HUES64 (cell line): Measurements from ENCODE around the gene PRMT2.
"Not testable (repeated sequence)": the region's sequence is repeated elsewhere in the genome, so short reads cannot be mapped to it uniquely, and the experiment has no call there.

Source experiments
- H3K27ac ChIP-seq: 2 replicates; pipeline ENCODE4 v1.7.0; 2013; ENCODE audit warnings: low read depth, low read length, inconsistent platforms
- H3K27me3 ChIP-seq: 2 replicates; pipeline ENCODE4 v1.6.1; 2013; ENCODE audit warnings: mild to moderate bottlenecking, low read length; ENCODE audit not compliant: insufficient read depth
- H3K36me3 ChIP-seq: 2 replicates; pipeline ENCODE4 v1.6.1; 2013; ENCODE audit warnings: mild to moderate bottlenecking, low read length; ENCODE audit not compliant: insufficient read depth
- H3K4me1 ChIP-seq: 2 replicates; pipeline ENCODE4 v1.6.1; 2013; ENCODE audit warnings: mild to moderate bottlenecking, low read length, moderate library complexity; ENCODE audit not compliant: insufficient read depth
- H3K4me3 ChIP-seq: 2 replicates; pipeline ENCODE4 v1.5.1; 2013; ENCODE audit warnings: mild to moderate bottlenecking, low read length, moderate library complexity
- H3K9ac ChIP-seq: 2 replicates; pipeline ENCODE4 v1.6.1; 2013; ENCODE audit warnings: mild to moderate bottlenecking, low read depth, low read length
- H3K9me3 ChIP-seq: 2 replicates; pipeline ENCODE4 v1.6.1; 2013; ENCODE audit warnings: low read depth, low read length; ENCODE audit not compliant: insufficient read depth
- WGBS: fragments of 150-250, 120-280 bp; methylation state at CpG from one replicate; pipeline ENCODE4 v1.1.7; 2013; ENCODE audit warnings: missing lambda C conversion rate; 5-methylcytosine and 5-hydroxymethylcytosine counted together

The PRMT2 gene

DNA sequence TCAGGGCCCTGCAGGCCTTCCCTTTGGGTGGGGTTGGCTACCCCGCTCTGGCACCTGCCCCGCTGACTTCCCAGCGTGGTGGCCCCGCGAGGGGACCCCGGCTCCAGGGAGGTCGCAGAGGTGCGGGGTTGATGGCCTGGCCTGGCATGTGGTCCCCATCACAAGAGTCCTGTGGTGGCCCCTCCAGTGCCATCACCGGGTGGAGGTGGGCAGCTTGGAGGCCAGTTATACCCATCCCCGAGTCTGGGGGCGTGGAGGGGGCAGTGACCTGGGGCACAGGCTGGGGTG, 26.8 kb downstream of the PRMT2 start:
- H3K9me3 ChIP-seq: no peaks in the 10 kb centered on the region
- H3K4me3 ChIP-seq: no peak overlapping the region
- WGBS: 96% methylated on average over 11 of the region's 11 CpGs
- H3K9ac ChIP-seq: no peak overlapping the region
- H3K36me3 ChIP-seq: peaks cover 18% of the 10 kb centered on the region
- H3K4me1 ChIP-seq: 0 out of 2 replicates have a peak, but pooled peaks cover 3% of the 10 kb centered on the region
- H3K27me3 ChIP-seq: peaks cover 10% of the 10 kb centered on the region
- H3K27ac ChIP-seq: no peak overlapping the region

DNA sequence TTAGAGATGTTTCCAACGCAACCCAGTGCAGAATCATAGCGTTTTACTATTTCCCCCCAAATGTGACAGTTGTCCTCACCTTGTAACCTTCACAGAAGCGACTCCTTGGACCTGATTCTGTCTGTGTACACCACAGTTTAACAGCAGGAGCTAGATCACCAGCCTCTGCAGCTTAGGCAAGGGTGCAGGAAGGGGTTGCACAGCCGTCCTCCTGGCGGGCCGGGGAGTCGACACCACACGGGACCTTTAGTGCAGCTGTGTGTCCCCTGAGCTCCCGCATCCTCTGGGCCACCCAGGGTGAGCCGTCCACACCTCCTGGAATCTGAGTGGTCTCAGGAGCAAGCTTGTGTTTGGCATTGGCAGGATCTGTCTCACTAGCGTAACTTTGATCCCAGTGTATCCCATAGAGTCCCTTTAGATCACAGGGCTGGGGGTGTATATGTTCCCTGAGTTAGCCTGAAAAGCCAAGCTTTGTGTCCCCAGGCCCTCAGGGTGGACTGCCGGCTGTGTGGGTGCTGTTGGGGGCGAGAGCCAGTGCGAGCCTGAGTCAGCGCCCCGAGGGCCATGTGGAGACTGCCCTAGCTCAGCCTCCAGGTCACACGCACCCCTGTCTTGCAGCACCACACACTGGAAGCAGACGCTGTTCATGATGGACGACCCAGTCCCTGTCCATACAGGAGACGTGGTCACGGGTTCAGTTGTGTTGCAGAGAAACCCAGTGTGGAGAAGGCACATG, 27.5 kb downstream of the PRMT2 start:
- H3K36me3 ChIP-seq: peaks cover 18% of the 10 kb centered on the region
- H3K4me3 ChIP-seq: no peak overlapping the region
- H3K9me3 ChIP-seq: no peaks in the 10 kb centered on the region
- H3K9ac ChIP-seq: no peak overlapping the region
- H3K27me3 ChIP-seq: peaks cover 16% of the 10 kb centered on the region
- 94% methylated on average over 21 of the region's 21 CpGs for WGBS
- H3K4me1 ChIP-seq: 0 out of 2 replicates have a peak, but pooled peaks cover 3% of the 10 kb centered on the region
- H3K27ac ChIP-seq: no peak overlapping the region

DNA sequence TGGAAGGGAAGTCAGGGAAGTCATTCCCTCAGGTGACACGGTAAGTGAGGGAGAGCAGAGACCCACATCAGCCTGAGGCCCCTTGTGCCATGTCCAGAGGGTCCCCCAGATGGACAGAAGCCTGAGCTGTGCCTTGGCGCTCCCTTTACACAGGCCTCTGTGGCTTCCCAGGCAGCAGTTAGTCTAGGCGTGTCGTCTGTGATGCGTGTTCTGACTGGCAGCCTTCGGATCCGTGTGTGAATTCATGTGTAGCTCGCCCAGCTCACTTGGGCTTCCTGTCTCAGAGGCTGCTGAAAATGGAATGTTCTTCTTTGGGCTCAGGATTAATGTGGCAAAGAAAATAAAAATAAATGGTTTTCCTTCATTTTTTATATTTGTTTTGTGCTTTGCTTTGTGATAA, 28.3 kb downstream of the PRMT2 start:
- peaks cover 17% of the 10 kb centered on the region for H3K36me3 ChIP-seq
- H3K9ac ChIP-seq: no peak overlapping the region
- no peak overlapping the region for H3K27ac ChIP-seq
- H3K4me1 ChIP-seq: 0 out of 2 replicates have a peak, but pooled peaks cover 6% of the 10 kb centered on the region
- 95% methylated on average over 8 of the region's 8 CpGs for WGBS
- H3K4me3 ChIP-seq: no peak overlapping the region
- no peaks in the 10 kb centered on the region for H3K9me3 ChIP-seq
- H3K27me3 ChIP-seq: peaks cover 23% of the 10 kb centered on the region

DNA sequence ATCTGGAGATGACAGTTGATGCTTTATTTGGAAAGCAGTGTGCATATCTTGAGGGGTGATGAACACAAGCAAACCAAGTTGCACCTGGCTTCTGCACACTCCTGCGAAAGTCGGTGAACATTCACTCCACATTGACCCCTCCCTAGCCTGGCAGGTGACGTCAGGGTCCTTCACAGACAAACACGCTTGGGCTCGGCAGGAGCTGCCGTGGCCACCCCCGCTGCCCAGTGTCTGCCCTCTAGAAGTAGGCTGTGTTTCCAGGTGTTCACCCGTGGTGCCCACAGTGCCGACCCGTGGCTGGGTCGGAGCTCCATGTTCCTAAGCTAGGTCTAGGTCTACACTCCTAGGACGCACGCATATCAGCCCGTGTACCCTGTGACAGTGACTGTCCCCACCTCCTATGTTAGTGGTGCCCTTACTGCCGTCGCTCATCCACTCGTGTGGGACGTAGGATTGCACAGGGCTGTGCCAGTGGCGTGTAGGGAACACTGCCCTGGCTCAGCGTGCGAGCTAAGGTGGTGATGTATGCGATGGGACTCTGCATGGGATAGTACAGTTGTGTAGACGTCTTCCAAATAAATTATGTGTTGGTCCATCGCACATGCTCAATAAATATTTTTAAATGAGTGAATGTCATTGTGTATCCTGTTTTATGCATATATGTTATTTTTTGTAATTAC, 29.0 kb downstream of the PRMT2 start:
- peaks cover 23% of the 10 kb centered on the region for H3K27me3 ChIP-seq
- 0 out of 2 replicates have a peak, but pooled peaks cover 6% of the 10 kb centered on the region for H3K4me1 ChIP-seq
- H3K9ac ChIP-seq: no peak overlapping the region
- no peaks in the 10 kb centered on the region for H3K9me3 ChIP-seq
- peaks cover 11% of the 10 kb centered on the region for H3K36me3 ChIP-seq
- no peak overlapping the region for H3K27ac ChIP-seq
- no peak overlapping the region for H3K4me3 ChIP-seq
- 94% methylated on average over 24 of the region's 24 CpGs for WGBS

DNA sequence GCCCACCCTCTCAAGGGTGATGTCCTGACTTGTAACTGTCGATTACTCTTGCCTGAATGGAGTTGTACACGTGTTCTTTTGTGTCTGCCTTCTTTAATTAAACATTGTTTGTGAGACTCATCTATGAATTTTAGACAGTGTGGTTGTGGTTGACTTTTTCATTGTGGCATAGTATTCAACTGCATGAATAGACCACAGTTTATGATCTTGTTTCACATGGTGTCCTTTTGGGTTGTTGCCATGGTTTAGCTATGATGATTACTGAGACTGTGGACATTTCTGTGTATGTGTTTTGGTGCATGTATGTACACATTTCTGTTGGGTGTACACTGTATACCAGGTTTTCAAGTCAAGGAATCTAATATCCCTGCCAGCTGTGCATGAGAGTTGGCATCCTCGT, 30.1 kb downstream of the PRMT2 start:
- Histone ChIP-seq H3K9ac (no peak overlapping the region), H3K27ac (no peak overlapping the region), H3K27me3 (peaks cover 23% of the 10 kb centered on the region), H3K4me1 (0 out of 2 replicates have a peak, but pooled peaks cover 6% of the 10 kb centered on the region), H3K9me3 (no peaks in the 10 kb centered on the region), H3K36me3 (peaks cover 11% of the 10 kb centered on the region), H3K4me3 (no peak overlapping the region)
- 95% methylated on average over 3 of the region's 3 CpGs for WGBS

DNA sequence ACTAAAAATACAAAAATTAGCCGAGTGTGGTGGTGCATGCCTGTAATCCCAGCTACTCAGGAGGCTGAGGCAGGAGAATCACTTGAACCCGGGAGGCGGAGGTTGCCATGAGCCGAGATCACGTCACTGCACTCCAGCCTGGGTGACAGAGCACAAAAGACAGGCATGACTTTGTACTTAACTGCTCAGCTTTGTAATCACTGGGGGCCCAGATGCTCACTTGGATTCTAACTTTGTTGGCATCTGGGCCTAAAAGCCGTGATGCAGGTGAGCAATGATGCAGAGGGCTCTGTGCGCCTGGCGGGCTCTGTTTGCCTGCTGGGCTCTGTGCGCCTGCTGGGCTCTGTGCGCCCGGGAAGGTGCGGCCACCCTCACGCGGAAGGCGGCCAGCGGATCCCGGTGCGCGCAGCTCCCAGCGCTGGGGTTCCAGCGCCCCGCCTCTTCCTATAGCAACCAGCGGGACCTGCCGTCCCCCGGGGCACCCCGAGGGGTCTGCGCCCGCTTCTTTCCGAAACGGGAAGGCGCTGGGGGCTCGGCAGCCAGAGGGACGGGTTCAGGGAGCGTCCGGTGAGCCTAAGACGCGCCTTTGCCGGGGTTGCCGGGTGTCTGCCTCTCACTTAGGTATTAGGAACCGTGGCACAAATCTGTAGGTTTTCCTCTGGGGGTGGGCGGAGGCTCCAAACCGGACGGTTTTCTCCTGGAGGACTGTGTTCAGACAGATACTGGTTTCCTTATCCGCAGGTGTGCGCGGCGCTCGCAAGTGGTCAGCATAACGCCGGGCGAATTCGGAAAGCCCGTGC, 31.7 kb downstream of the PRMT2 start:
- 10% methylated on average over 53 of the region's 53 CpGs for WGBS
- H3K9ac ChIP-seq: peak overlapping the region; percentile 60
- no peak overlapping the region for H3K27ac ChIP-seq
- 0 out of 2 replicates have a peak, but pooled peaks cover 4% of the 10 kb centered on the region for H3K4me1 ChIP-seq
- H3K9me3 ChIP-seq: no peaks in the 10 kb centered on the region
- peaks cover 11% of the 10 kb centered on the region for H3K36me3 ChIP-seq
- peaks cover 23% of the 10 kb centered on the region for H3K27me3 ChIP-seq
- peak overlapping the region; percentile 76 for H3K4me3 ChIP-seq

DNA sequence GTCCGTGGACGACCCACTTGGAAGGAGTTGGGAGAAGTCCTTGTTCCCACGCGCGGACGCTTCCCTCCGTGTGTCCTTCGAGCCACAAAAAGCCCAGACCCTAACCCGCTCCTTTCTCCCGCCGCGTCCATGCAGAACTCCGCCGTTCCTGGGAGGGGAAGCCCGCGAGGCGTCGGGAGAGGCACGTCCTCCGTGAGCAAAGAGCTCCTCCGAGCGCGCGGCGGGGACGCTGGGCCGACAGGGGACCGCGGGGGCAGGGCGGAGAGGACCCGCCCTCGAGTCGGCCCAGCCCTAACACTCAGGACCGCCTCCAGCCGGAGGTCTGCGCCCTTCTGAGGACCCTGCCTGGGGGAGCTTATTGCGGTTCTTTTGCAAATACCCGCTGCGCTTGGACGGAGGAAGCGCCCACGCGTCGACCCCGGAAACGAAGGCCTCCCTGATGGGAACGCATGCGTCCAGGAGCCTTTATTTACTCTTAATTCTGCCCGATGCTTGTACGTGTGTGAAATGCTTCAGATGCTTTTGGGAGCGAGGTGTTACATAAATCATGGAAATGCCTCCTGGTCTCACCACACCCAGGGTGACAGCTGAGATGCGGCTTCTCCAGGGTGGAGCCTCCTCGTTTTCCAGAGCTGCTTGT, 32.4 kb downstream of the PRMT2 start:
- no peaks in the 10 kb centered on the region for H3K9me3 ChIP-seq
- H3K4me3 ChIP-seq: peak overlapping the region; percentile 76
- H3K9ac ChIP-seq: peak overlapping the region; percentile 60
- under 1% methylated on average over 53 of the region's 53 CpGs for WGBS
- peaks cover 23% of the 10 kb centered on the region for H3K27me3 ChIP-seq
- 0 out of 2 replicates have a peak, but pooled peaks cover 4% of the 10 kb centered on the region for H3K4me1 ChIP-seq
- no peak overlapping the region for H3K27ac ChIP-seq
- H3K36me3 ChIP-seq: peaks cover 11% of the 10 kb centered on the region

DNA sequence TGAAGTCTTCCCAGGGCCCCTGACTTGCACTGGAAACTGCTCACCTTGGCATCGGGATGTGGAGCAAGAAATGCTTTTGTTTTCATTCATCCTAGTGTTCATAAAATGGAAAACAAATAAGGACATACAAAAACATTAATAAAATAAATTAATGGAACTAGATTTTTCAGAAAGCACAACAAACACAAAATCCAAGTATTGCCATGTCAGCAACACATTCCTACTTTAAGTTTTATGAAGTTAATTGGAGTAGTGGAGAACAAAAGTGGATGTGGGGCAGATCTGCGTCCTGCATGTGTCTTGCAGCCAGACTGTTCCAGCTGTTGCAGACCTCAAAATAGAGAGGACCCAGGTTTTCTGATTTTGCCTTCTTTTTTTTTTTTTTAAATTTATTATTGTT, 32.9 kb downstream of the PRMT2 start:
- H3K27me3 ChIP-seq: peaks cover 23% of the 10 kb centered on the region

DNA sequence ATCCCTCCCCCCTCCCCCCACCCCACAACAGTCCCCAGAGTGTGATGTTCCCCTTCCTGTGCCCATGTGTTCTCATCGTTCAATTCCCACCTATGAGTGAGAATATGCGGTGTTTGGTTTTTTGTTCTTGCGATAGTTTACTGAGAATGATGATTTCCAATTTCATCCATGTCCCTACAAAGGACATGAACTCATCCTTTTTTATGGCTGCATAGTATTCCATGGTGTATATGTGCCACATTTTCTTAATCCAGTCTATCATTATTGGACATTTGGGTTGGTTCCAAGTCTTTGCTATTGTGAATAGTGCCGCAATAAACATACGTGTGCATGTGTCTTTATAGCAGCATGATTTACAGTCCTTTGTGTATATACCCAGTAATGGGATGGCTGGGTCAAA, 33.4 kb downstream of the PRMT2 start:
- not testable (repeated sequence) for H3K9ac ChIP-seq, H3K9me3 ChIP-seq, H3K4me1 ChIP-seq, H3K27ac ChIP-seq, H3K4me3 ChIP-seq
- no CpG with 5 or more reads among the region's 5 CpGs for WGBS
- Histone ChIP-seq H3K27me3 (peaks cover 23% of the 10 kb centered on the region), H3K36me3 (peaks cover 11% of the 10 kb centered on the region)

More for the DNA sequence above, 32.9 kb downstream of the PRMT2 start:
- 97% methylated on average over 2 of the region's 2 CpGs for WGBS
- H3K9ac ChIP-seq: peak overlapping the region; percentile 60; the same call in 1 of the 2 replicates
- H3K4me1 ChIP-seq: 0 out of 2 replicates have a peak, but pooled peaks cover 4% of the 10 kb centered on the region
- peaks cover 11% of the 10 kb centered on the region for H3K36me3 ChIP-seq
- H3K9me3 ChIP-seq: no peaks in the 10 kb centered on the region
- no peak overlapping the region for H3K27ac ChIP-seq
- H3K4me3 ChIP-seq: peak overlapping the region; percentile 76

DNA sequence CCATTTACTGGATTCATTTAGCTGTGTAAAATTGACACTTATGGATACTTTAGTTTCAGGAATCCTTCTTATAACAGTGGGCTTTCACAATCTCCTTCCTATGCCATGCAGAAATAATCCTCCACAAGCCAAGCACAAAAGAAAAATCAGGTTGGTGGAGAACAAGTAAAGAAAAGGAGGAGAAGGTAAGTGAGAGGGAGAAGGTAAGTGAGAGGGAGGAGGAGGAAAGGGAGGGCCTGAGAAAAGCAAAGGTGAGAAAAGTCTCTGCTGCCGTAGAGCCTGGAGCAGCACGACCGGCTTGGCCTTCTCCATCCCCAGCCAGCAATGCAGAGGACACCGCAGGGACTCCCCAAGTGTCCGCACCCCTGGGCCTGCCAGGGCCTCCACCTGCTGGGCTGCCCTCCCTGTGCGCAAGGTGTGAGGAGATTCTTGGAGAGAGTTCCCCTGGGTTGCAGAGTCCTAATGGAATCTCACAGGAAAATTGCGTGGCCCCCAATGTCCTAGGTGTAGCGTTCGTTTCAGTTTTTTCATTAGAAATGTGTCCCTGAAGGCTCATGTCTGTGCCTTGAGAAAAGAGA, 39.0 kb downstream of the PRMT2 start:
- no peaks in the 10 kb centered on the region for H3K27me3 ChIP-seq
- 88% methylated on average over 9 of the region's 9 CpGs for WGBS
- no peaks in the 10 kb centered on the region for H3K36me3 ChIP-seq
- no peak overlapping the region for H3K4me3 ChIP-seq
- H3K4me1 ChIP-seq: no peaks in the 10 kb centered on the region
- H3K27ac ChIP-seq: no peak overlapping the region
- no peaks in the 10 kb centered on the region for H3K9me3 ChIP-seq
- H3K9ac ChIP-seq: no peak overlapping the region
